Nephron (organoid): ENCODE data around the gene CDH23.

Experiments used
- H3K27ac Mint-ChIP-seq, 3 experiments: 2 replicates each; pipeline ENCODE4 v1.8.0; 2020; ENCODE audit warnings: mixed read lengths in 3 of 3, mild to moderate bottlenecking in 2 of 3, moderate library complexity in 1 of 3
- H3K27me3 Mint-ChIP-seq: 2 replicates; pipeline ENCODE4 v1.8.0; 2021; ENCODE audit warnings: low read depth, mild to moderate bottlenecking, moderate library complexity, mixed read lengths
- H3K36me3 Mint-ChIP-seq: 2 replicates; pipeline ENCODE4 v1.8.0; 2020; ENCODE audit warnings: low read depth, mixed read lengths
- H3K4me1 Mint-ChIP-seq: 2 replicates; pipeline ENCODE4 v1.8.0; 2020; ENCODE audit warnings: mixed read lengths
- H3K4me3 Mint-ChIP-seq, 3 experiments: 2 replicates each; pipeline ENCODE4 v1.8.0; 2020; ENCODE audit warnings: mild to moderate bottlenecking in 3 of 3, mixed read lengths in 3 of 3, moderate library complexity in 2 of 3
- H3K9me3 Mint-ChIP-seq: 2 replicates; pipeline ENCODE4 v1.8.0; 2020; ENCODE audit warnings: mixed read lengths
- CTCF ChIP-seq, 3 experiments: fragments of 200-600 bp; sonication (generic); IDR thresholded peaks; one replicate each; pipeline ENCODE4 v1.5.0; 2021; ENCODE audit warnings: antibody characterized with exemption in 3 of 3; ENCODE audit not compliant: unreplicated experiment in 3 of 3

Gene CDH23

GRCh38 chr10:71562904-71563303 is 166.2 kb downstream of the CDH23 start:
- TF ChIP-seq CTCF (IDR thresholded peaks at IDR 0.05; ENCODE audit: unreplicated experiment in 3 of 3), result no peak
- Mint-ChIP-seq H3K9me3 (peaks cover 5% of the 10 kb centered on the region), H3K4me1 (peaks cover 33% of the 10 kb centered on the region), H3K27ac (no peak overlapping the region), H3K27me3 (peaks cover 41% of the 10 kb centered on the region), H3K4me3 (no peak overlapping the region), H3K36me3 (no peaks in the 10 kb centered on the region)

GRCh38 chr10:71564194-71564820 is 167.6 kb downstream of the CDH23 start:
- TF ChIP-seq CTCF (IDR thresholded peaks at IDR 0.05; ENCODE audit: unreplicated experiment in 3 of 3), result no peak
- H3K27ac Mint-ChIP-seq, result peak overlapping the region in 2 of 3 experiments; percentile 24 to 67
- H3K4me3 Mint-ChIP-seq, result no peak overlapping the region
- H3K4me1 Mint-ChIP-seq, result peaks cover 33% of the 10 kb centered on the region
- H3K9me3 Mint-ChIP-seq, result no peaks in the 10 kb centered on the region
- H3K36me3 Mint-ChIP-seq, result no peaks in the 10 kb centered on the region
- peaks cover 41% of the 10 kb centered on the region for H3K27me3 Mint-ChIP-seq

- no peaks in the 10 kb centered on the region for H3K9me3 Mint-ChIP-seq
- TF ChIP-seq CTCF (IDR thresholded peaks at IDR 0.05; ENCODE audit: unreplicated experiment in 3 of 3), result no peak
- peaks cover 27% of the 10 kb centered on the region for H3K4me1 Mint-ChIP-seq
- no peaks in the 10 kb centered on the region for H3K36me3 Mint-ChIP-seq
- no peak overlapping the region for H3K27ac Mint-ChIP-seq
- no peak overlapping the region for H3K4me3 Mint-ChIP-seq
- peaks cover 34% of the 10 kb centered on the region for H3K27me3 Mint-ChIP-seq
Measured at GRCh38 chr10:71565284-71566000, 168.7 kb downstream of the CDH23 start.

GRCh38 chr10:71567006-71567405 is 170.3 kb downstream of the CDH23 start:
- Mint-ChIP-seq H3K4me3 (no peak overlapping the region), H3K4me1 (peaks cover 19% of the 10 kb centered on the region), H3K27me3 (peaks cover 39% of the 10 kb centered on the region), H3K9me3 (no peaks in the 10 kb centered on the region), H3K36me3 (no peaks in the 10 kb centered on the region), H3K27ac (no peak overlapping the region)
- no peak for TF ChIP-seq CTCF (IDR thresholded peaks at IDR 0.05; ENCODE audit: unreplicated experiment in 3 of 3)

GRCh38 chr10:71568896-71569492 is 172.3 kb downstream of the CDH23 start:
- no peak overlapping the region for H3K4me3 Mint-ChIP-seq
- peaks cover 9% of the 10 kb centered on the region for H3K4me1 Mint-ChIP-seq
- H3K27ac Mint-ChIP-seq, result no peak overlapping the region
- H3K9me3 Mint-ChIP-seq, result no peaks in the 10 kb centered on the region
- peaks cover 47% of the 10 kb centered on the region for H3K27me3 Mint-ChIP-seq
- TF ChIP-seq CTCF (IDR thresholded peaks at IDR 0.05; ENCODE audit: unreplicated experiment in 3 of 3), result no peak
- no peaks in the 10 kb centered on the region for H3K36me3 Mint-ChIP-seq
